HG02588 (cell line): ENCODE data around the gene TTC22.

Source experiments
- ATAC-seq: cut with Tn5 transposase; IDR thresholded peaks from one replicate; pipeline ENCODE4 v1.9.1; 2021; ENCODE audit warnings: mild to moderate bottlenecking, moderate library complexity; ENCODE audit not compliant: unreplicated experiment

The TTC22 gene

GRCh38 chr1:54758678-54759348, 42.3 kb downstream of the TTC22 start:
- no peak for ATAC-seq

- no peak for ATAC-seq
These were observed 43.3 kb downstream of the TTC22 start for GRCh38 chr1:54757833-54758232.

- no peak for ATAC-seq
These were observed 46.4 kb downstream of the TTC22 start for GRCh38 chr1:54754486-54755285.

- no peak for ATAC-seq
These were observed 47.1 kb downstream of the TTC22 start for GRCh38 chr1:54754045-54754444.

- no peak for ATAC-seq
These were observed 49.7 kb downstream of the TTC22 start for GRCh38 chr1:54751426-54751825.

GRCh38 chr1:54750596-54750995, 50.5 kb downstream of the TTC22 start:
- ATAC-seq, result no peak

GRCh38 chr1:54748094-54748835, 52.9 kb downstream of the TTC22 start:
- no peak for ATAC-seq

- no peak for ATAC-seq
These were observed 55.3 kb downstream of the TTC22 start for GRCh38 chr1:54745864-54746263.

- no peak for ATAC-seq
These were observed 55.8 kb downstream of the TTC22 start for GRCh38 chr1:54745274-54745673.

- ATAC-seq, result no peak
These were observed 56.4 kb downstream of the TTC22 start for GRCh38 chr1:54744696-54745095.

GRCh38 chr1:54743416-54744226, 57.5 kb downstream of the TTC22 start:
- no peak for ATAC-seq

- no peak for ATAC-seq
These were observed 58.8 kb downstream of the TTC22 start for GRCh38 chr1:54742282-54742681.

GRCh38 chr1:54741531-54741930, 59.6 kb downstream of the TTC22 start:
- no peak for ATAC-seq

GRCh38 chr1:54738244-54738643, 62.9 kb downstream of the TTC22 start:
- no peak for ATAC-seq

GRCh38 chr1:54736685-54737084, 64.4 kb downstream of the TTC22 start:
- ATAC-seq, result no peak
